Hepatocyte (in vitro differentiated cells): ENCODE measurements around the gene TSPAN9.

Experiments used
- CTCF ChIP-seq: fragments of 200-600 bp; sonication (generic); IDR thresholded peaks from 2 replicates; pipeline ENCODE4 v1.5.1; 2016; ENCODE audit warnings: antibody characterized with exemption, mild to moderate bottlenecking; ENCODE audit not compliant: poor library complexity
- EZH2 ChIP-seq: fragments of 200-600 bp; sonication (generic); IDR thresholded peaks from 2 replicates; pipeline ENCODE4 v1.6.1; 2016; ENCODE audit warnings: antibody characterized with exemption, mild to moderate bottlenecking, borderline replicate concordance
- EZH2phosphoT487 ChIP-seq: fragments of 200-600 bp; sonication (generic); IDR thresholded peaks from one replicate; pipeline ENCODE4 v1.6.1; 2018; ENCODE audit warnings: antibody characterized with exemption, mild to moderate bottlenecking, low read depth, moderate library complexity; ENCODE audit not compliant: unreplicated experiment, severe bottlenecking

- TF ChIP-seq CTCF (no peak), EZH2phosphoT487 (no peak), EZH2 (no peak)
Observed at GRCh38 chr12:3099146-3099545, 22.0 kb downstream of the TSPAN9 start.
